SK-N-SH (cell line): ENCODE results near the gene MID2. TPM values are rescaled to one million over a fixed set of nuclear protein-coding genes. Genes with fewer than 3 reads are reported as not detected.

ENCODE experiments used
- CTCF ChIA-PET: fragments of 300-600, 350-600 bp; formaldehyde crosslinking; extraction: SDS; loops from one replicate; lab custom pipeline; 2021; lab: Yijun Ruan, JAX
- POLR2A ChIA-PET: fragments of 350-600 bp; sonication (Branson Sonifier 250); formaldehyde crosslinking; extraction: SDS; loops from one replicate; lab custom pipeline; 2020; ENCODE audit warnings: antibody characterized with exemption, inconsistent platforms; lab: Yijun Ruan, JAX
- DNase-seq: peaks from one replicate; pipeline ENCODE4 v3.0.0; 2012
- H2AFZ ChIP-seq: fragments of 200-600 bp; sonication (generic); 2 replicates; pipeline ENCODE4 v1.8.1; 2016; ENCODE audit warnings: antibody characterized with exemption, mild to moderate bottlenecking, low read depth
- H3F3A ChIP-seq: fragments of 200-600 bp; sonication (generic); replicated peaks from 2 replicates; pipeline ENCODE3; 2016; ENCODE audit warnings: antibody characterized with exemption, mild to moderate bottlenecking; ENCODE audit not compliant: insufficient read depth
- H3K27ac ChIP-seq, 2 experiments: fragments of 200-500 bp in 1 of 2; fragments of 200-600 bp in 1 of 2; sonication (Bioruptor generic) in 1 of 2; sonication (generic), shearing (Covaris generic) in 1 of 2; 2 replicates each; pipeline versions ENCODE4 v1.5.1 to v1.6.1; 2014 to 2016; ENCODE audit warnings: low read depth in 2 of 2, inconsistent platforms in 1 of 2, low read length in 1 of 2, mild to moderate bottlenecking in 1 of 2, mixed read lengths in 1 of 2
- H3K27me3 ChIP-seq: fragments of 200-600 bp; sonication (generic), shearing (Covaris generic); 2 replicates; pipeline ENCODE4 v1.6.1; 2016; ENCODE audit warnings: mixed run types; ENCODE audit not compliant: insufficient read depth
- H3K36me3 ChIP-seq, 2 experiments: fragments of 200-500 bp in 1 of 2; fragments of 200-600 bp in 1 of 2; sonication (Bioruptor generic) in 1 of 2; sonication (generic) in 1 of 2; replicated peaks in 1 of 2; 2 replicates each; pipeline versions ENCODE3 to v1.5.1; 2014 to 2016; ENCODE audit warnings: low read length in 1 of 2, mild to moderate bottlenecking in 1 of 2; ENCODE audit not compliant: insufficient read depth in 2 of 2, control insufficient read depth in 1 of 2
- H3K4me1 ChIP-seq, 2 experiments: fragments of 200-500 bp in 1 of 2; fragments of 200-600 bp in 1 of 2; sonication (Bioruptor generic) in 1 of 2; sonication (generic), shearing (Covaris generic) in 1 of 2; 2 replicates each; pipeline versions ENCODE4 v1.5.1 to v1.6.1; 2014 to 2016; ENCODE audit warnings: low read depth in 1 of 2, low read length in 1 of 2, mixed run types in 1 of 2; ENCODE audit not compliant: insufficient read depth in 2 of 2, control insufficient read depth in 1 of 2
- H3K4me2 ChIP-seq: fragments of 200-600 bp; sonication (generic), shearing (Covaris generic); 2 replicates; pipeline ENCODE4 v1.6.1; 2017; ENCODE audit warnings: mixed run types
- H3K4me3 ChIP-seq, 2 experiments: fragments of 200-500 bp in 1 of 2; fragments of 200-600 bp in 1 of 2; sonication (Bioruptor generic) in 1 of 2; sonication (generic), shearing (Covaris generic) in 1 of 2; 2 replicates each; pipeline versions ENCODE4 v1.5.1 to v1.8.1; 2014 to 2016; ENCODE audit warnings: low read depth in 2 of 2, inconsistent platforms in 1 of 2, low read length in 1 of 2, mild to moderate bottlenecking in 1 of 2, mixed read lengths in 1 of 2, moderate library complexity in 1 of 2
- H3K79me2 ChIP-seq: fragments of 200-600 bp; sonication (generic); 2 replicates; pipeline ENCODE4 v1.8.1; 2017; ENCODE audit warnings: mild to moderate bottlenecking; ENCODE audit not compliant: insufficient read depth
- H3K9ac ChIP-seq: fragments of 200-600 bp; sonication (generic); 2 replicates; pipeline ENCODE4 v1.6.1; 2017; ENCODE audit warnings: mixed run types
- H3K9me2 ChIP-seq: fragments of 200-600 bp; sonication (generic); 2 replicates; pipeline ENCODE4 v1.6.1; 2017; ENCODE audit warnings: mixed run types
- H3K9me3 ChIP-seq: fragments of 200-600 bp; sonication (generic); 2 replicates; pipeline ENCODE4 v1.6.1; 2017; ENCODE audit warnings: mixed run types, mild to moderate bottlenecking, moderate library complexity
- H4K20me1 ChIP-seq: fragments of 200-600 bp; sonication (generic); 2 replicates; pipeline ENCODE4 v1.6.1; 2017; ENCODE audit warnings: mild to moderate bottlenecking, mixed run types; ENCODE audit not compliant: insufficient read depth
- CHD2 ChIP-seq: fragments of 150-350 bp; IDR thresholded peaks from 2 replicates; pipeline ENCODE4 v1.6.1; 2018; ENCODE audit warnings: low read length; ENCODE audit not compliant: partially characterized antibody
- ELF1 ChIP-seq: IDR thresholded peaks from 2 replicates; pipeline ENCODE4 v1.4.0; 2012
- EP300 ChIP-seq, 2 experiments: IDR thresholded peaks; 2 replicates each; pipeline versions ENCODE4 v1.4.0 to v1.6.1; 2012; ENCODE audit warnings: borderline replicate concordance in 1 of 2, low read depth in 1 of 2, low read length in 1 of 2
- EZH2phosphoT487 ChIP-seq: fragments of 200-600 bp; sonication (generic); IDR thresholded peaks from 2 replicates; pipeline ENCODE4 v1.6.1; 2017; ENCODE audit warnings: low read depth, mixed run types, mild to moderate bottlenecking, antibody characterized with exemption, moderate library complexity, borderline replicate concordance
- FOXM1 ChIP-seq: IDR thresholded peaks from 2 replicates; pipeline ENCODE4 v1.4.0; 2012; ENCODE audit warnings: low read depth, mild to moderate bottlenecking
- GABPA ChIP-seq: IDR thresholded peaks from 2 replicates; pipeline ENCODE4 v1.4.0; 2012; ENCODE audit warnings: low read depth, mild to moderate bottlenecking
- GATA2 ChIP-seq: sonication (generic); formaldehyde crosslinking; IDR thresholded peaks from 2 replicates; pipeline ENCODE4 v1.5.0; 2020; ENCODE audit warnings: mild to moderate bottlenecking, missing genetic modification reagents
- MXI1 ChIP-seq: IDR thresholded peaks from 2 replicates; pipeline ENCODE4 v1.6.1; 2012; ENCODE audit warnings: mild to moderate bottlenecking, low read depth, low read length, improper control_type of control experiment
- NRF1 ChIP-seq: IDR thresholded peaks from 2 replicates; pipeline ENCODE4 v1.6.1; 2012; ENCODE audit warnings: low read depth, mild to moderate bottlenecking, low read length
- POLR2AphosphoS5 ChIP-seq: IDR thresholded peaks from 2 replicates; pipeline ENCODE4 v1.6.1; 2012; ENCODE audit warnings: low read depth, low read length
- RAD21 ChIP-seq: IDR thresholded peaks from 2 replicates; pipeline ENCODE4 v1.6.1; 2012; ENCODE audit warnings: mild to moderate bottlenecking, low read length
- RCOR1 ChIP-seq: fragments of 150-350 bp; IDR thresholded peaks from 2 replicates; pipeline ENCODE4 v1.6.1; 2017; ENCODE audit warnings: antibody characterized with exemption, low read length
- RFX5 ChIP-seq: IDR thresholded peaks from 2 replicates; pipeline ENCODE4 v1.6.1; 2012; ENCODE audit warnings: mild to moderate bottlenecking, improper control_type of control experiment, low read length
- RXRA ChIP-seq: IDR thresholded peaks from 2 replicates; pipeline ENCODE4 v1.4.0; 2012; ENCODE audit warnings: low read depth, mild to moderate bottlenecking, borderline replicate concordance
- TCF12 ChIP-seq: IDR thresholded peaks from 2 replicates; pipeline ENCODE4 v1.4.0; 2012
- TEAD4 ChIP-seq: IDR thresholded peaks from 2 replicates; pipeline ENCODE4 v1.4.0; 2012; ENCODE audit warnings: mild to moderate bottlenecking, borderline replicate concordance; ENCODE audit not compliant: insufficient read depth
- WGBS: methylation state at CpG from one replicate; pipeline ENCODE4 v1.1.6; 2017; ENCODE audit warnings: low lambda C conversion rate; 5-methylcytosine and 5-hydroxymethylcytosine counted together
- polyA plus RNA-seq, 3 experiments: library from polyadenylated mRNA; depleted of rRNA; stranded (reverse); fragments of >200 nt; gene quantifications; 2 replicates each; pipeline ENCODE4 v1.2.3, GENCODE V29; 2012
- TF ChIP-seq, protein P1 (sequence below): fragments of 150-350 bp; IDR thresholded peaks from 2 replicates; pipeline ENCODE4 v1.6.1; 2016; ENCODE audit warnings: mild to moderate bottlenecking, low read depth, low read length
- TF ChIP-seq, protein P2 (sequence below): IDR thresholded peaks from 2 replicates; pipeline ENCODE4 v1.4.0; 2012; ENCODE audit warnings: low read depth
- TF ChIP-seq, protein P3 (sequence below): fragments of 150-350 bp; IDR thresholded peaks from 2 replicates; pipeline ENCODE4 v1.6.1; 2017; ENCODE audit warnings: antibody characterized with exemption, low read length, low read depth, borderline replicate concordance
- TF ChIP-seq, protein P4 (sequence below): IDR thresholded peaks from 2 replicates; pipeline ENCODE4; 2012
- TF ChIP-seq, protein P5 (sequence below): IDR thresholded peaks from 2 replicates; pipeline ENCODE4 v1.4.0; 2012; ENCODE audit warnings: low read depth, borderline replicate concordance

Gene MID2
- polyA plus RNA-seq, 1 of the 3 experiments (the other 2 are of a cell fraction), result 0.16 TPM

DNA sequence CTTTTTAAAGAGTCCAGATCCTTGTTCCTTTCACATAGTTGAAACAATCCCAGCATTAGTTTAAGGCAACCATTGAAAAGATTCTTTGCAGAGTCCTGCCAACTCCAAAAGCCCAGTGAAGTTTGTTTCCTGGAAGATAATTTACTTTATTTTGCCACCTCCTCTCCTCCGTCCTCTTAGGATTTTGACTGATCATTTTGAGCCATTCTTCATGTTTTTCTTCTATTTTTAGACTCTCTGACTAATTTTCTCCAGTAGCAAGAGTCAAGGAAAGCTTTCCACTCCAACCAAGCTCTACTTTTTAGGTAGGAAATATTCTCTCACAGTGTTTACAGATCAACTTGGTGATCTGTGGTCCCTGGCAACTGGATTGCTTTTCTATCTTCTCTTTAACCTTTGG lies 37.8 kb upstream of the MID2 start:
- no peak overlapping the region for H3K27ac ChIP-seq
- no peak overlapping the region for H3K9ac ChIP-seq
- H4K20me1 ChIP-seq, result no peaks in the 10 kb centered on the region
- H3K79me2 ChIP-seq, result no peaks in the 10 kb centered on the region
- H3K9me3 ChIP-seq, result no peaks in the 10 kb centered on the region
- DNase-seq, result no peak
- H3K4me1 ChIP-seq, result no peaks in the 10 kb centered on the region
- 0% methylated on average over 1 of the region's 1 CpG for WGBS
- no peak overlapping the region for H2AFZ ChIP-seq
- no peaks in the 10 kb centered on the region for H3K36me3 ChIP-seq
- POLR2A ChIA-PET, result no interaction called here
- H3K27me3 ChIP-seq, result no peaks in the 10 kb centered on the region; the same call in 1 of the 2 replicates
- no peak overlapping the region for H3K4me3 ChIP-seq
- TF ChIP-seq, protein P1, sequence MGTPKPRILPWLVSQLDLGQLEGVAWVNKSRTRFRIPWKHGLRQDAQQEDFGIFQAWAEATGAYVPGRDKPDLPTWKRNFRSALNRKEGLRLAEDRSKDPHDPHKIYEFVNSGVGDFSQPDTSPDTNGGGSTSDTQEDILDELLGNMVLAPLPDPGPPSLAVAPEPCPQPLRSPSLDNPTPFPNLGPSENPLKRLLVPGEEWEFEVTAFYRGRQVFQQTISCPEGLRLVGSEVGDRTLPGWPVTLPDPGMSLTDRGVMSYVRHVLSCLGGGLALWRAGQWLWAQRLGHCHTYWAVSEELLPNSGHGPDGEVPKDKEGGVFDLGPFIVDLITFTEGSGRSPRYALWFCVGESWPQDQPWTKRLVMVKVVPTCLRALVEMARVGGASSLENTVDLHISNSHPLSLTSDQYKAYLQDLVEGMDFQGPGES, result no peak
- TF ChIP-seq RFX5 (no peak), GABPA (no peak), ELF1 (no peak), NRF1 (no peak), RCOR1 (no peak), CHD2 (no peak), FOXM1 (no peak)
- TF ChIP-seq, protein P2, sequence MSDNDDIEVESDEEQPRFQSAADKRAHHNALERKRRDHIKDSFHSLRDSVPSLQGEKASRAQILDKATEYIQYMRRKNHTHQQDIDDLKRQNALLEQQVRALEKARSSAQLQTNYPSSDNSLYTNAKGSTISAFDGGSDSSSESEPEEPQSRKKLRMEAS, result no peak
- TF ChIP-seq, protein P3, sequence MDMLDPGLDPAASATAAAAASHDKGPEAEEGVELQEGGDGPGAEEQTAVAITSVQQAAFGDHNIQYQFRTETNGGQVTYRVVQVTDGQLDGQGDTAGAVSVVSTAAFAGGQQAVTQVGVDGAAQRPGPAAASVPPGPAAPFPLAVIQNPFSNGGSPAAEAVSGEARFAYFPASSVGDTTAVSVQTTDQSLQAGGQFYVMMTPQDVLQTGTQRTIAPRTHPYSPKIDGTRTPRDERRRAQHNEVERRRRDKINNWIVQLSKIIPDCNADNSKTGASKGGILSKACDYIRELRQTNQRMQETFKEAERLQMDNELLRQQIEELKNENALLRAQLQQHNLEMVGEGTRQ, result no peak
- TF ChIP-seq, protein P4, sequence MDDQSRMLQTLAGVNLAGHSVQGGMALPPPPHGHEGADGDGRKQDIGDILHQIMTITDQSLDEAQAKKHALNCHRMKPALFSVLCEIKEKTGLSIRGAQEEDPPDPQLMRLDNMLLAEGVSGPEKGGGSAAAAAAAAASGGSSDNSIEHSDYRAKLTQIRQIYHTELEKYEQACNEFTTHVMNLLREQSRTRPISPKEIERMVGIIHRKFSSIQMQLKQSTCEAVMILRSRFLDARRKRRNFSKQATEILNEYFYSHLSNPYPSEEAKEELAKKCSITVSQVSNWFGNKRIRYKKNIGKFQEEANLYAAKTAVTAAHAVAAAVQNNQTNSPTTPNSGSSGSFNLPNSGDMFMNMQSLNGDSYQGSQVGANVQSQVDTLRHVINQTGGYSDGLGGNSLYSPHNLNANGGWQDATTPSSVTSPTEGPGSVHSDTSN, result no peak
- TF ChIP-seq, protein P5, sequence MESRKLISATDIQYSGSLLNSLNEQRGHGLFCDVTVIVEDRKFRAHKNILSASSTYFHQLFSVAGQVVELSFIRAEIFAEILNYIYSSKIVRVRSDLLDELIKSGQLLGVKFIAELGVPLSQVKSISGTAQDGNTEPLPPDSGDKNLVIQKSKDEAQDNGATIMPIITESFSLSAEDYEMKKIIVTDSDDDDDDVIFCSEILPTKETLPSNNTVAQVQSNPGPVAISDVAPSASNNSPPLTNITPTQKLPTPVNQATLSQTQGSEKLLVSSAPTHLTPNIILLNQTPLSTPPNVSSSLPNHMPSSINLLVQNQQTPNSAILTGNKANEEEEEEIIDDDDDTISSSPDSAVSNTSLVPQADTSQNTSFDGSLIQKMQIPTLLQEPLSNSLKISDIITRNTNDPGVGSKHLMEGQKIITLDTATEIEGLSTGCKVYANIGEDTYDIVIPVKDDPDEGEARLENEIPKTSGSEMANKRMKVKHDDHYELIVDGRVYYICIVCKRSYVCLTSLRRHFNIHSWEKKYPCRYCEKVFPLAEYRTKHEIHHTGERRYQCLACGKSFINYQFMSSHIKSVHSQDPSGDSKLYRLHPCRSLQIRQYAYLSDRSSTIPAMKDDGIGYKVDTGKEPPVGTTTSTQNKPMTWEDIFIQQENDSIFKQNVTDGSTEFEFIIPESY, result no peak
- TF ChIP-seq, all 33 proteins: peak for 0
- Histone ChIP-seq H3K4me2 (no peak overlapping the region), H3F3A (no peaks in the 10 kb centered on the region), H3K9me2 (no peaks in the 10 kb centered on the region)
- CTCF ChIA-PET, result no interaction called here

DNA sequence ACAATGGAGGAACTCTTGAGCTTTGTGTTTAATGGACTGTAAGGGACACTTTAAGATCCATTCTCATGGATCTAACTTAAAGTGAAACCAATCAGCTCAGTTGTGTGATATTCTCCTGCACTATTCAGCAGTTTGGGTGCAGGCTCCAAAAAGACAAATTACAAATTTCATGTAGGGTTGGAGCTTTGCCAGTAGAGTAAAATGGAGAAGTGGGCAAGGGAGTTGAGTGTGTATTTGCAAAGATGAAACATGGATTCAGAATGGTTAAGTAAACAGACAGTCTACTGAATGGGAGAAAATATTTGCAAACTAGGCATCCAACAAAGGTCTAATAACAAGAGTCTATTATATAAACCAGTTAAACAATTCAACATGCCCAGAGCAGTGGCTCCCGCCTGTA lies 21.2 kb upstream of the MID2 start:
- Histone ChIP-seq H3K79me2 (no peaks in the 10 kb centered on the region), H4K20me1 (no peaks in the 10 kb centered on the region), H3K4me1 (no peaks in the 10 kb centered on the region), H3K27ac (no peak overlapping the region), H3K9me3 (no peaks in the 10 kb centered on the region), H3F3A (no peaks in the 10 kb centered on the region), H3K4me3 (no peak overlapping the region), H2AFZ (no peak overlapping the region), H3K36me3 (no peaks in the 10 kb centered on the region), H3K27me3 (peaks cover 7% of the 10 kb centered on the region; the same call in 1 of the 2 replicates), H3K9ac (no peak overlapping the region), H3K4me2 (no peak overlapping the region), H3K9me2 (no peaks in the 10 kb centered on the region)
- ChIA-PET CTCF (no interaction called here), POLR2A (no interaction called here)
- DNase-seq, result no peak
- TF ChIP-seq RXRA (no peak), FOXM1 (no peak), TEAD4 (no peak), RCOR1 (no peak), EZH2phosphoT487 (no peak), RAD21 (no peak), POLR2AphosphoS5 (no peak), GATA2 (CRISPR knock-in tag) (no peak), EP300 (IDR thresholded peaks at IDR 0.05; ENCODE audit: borderline replicate concordance in 1 of 2, low read depth in 1 of 2, low read length in 1 of 2) (no peak), TCF12 (no peak), MXI1 (no peak), CHD2 (no peak)
- TF ChIP-seq, protein P5, result no peak
- 0% methylated on average over 1 of the region's 1 CpG for WGBS
